HG02970 (cell line): Measurements from ENCODE around the gene TMSB15B.
"Not testable (repeated sequence)": the region's sequence is repeated elsewhere in the genome, so short reads cannot be mapped to it uniquely, and the experiment has no call there.

ENCODE experiments used
- ATAC-seq: cut with Tn5 transposase; IDR thresholded peaks from one replicate; pipeline ENCODE4 v1.9.1; 2021; ENCODE audit warnings: mild to moderate bottlenecking, moderate library complexity, moderate number of reproducible peaks; ENCODE audit not compliant: unreplicated experiment, low FRiP score

Gene TMSB15B

DNA sequence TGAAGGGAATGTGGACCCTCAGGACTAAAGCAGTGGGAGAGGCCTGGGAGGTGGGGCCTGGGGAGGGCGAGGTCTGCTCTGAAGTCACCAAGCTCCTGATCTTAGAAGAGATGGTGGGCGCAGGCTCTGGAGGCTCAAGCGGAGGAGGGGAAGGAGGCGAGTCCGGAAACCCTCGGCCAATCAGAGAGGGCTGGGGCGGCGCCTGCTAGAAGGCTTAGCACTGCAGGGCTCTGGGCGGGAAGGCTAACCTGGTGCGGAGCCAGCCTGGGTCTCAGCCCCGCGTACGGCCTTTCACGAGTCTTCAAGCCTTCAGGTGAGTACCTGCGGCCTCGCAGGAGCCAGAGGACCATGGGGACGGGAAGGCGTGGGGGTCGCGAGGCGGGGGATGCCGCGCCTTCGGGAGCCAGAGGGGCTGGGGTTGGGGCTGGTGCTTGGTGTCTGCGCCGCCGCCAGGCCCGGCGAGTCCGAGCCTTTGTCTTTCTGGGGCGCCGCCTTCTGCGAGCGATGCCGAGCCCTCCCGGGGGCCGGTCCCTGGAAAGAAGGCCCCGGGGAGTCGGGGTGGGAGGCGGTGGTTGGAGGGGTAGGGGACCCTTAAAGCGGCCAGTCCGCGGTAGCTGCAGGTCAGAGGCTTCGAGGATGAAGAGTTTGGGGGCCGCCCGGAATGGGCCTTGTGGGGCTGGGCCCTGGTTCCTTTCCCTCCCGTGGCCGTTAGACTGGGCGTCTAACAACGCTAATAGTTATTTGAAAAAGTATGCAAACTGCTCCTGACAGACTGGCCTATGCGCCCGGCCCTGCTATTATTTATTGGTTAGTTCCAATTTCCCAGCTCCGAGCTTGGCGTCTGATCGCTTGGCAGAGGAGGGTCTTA is at the start of gene TMSB15B:
Gene TMSB15B (plus strand): TSS at position 217 of the 868 bp plus-strand sequence.
- peak; percentile 92 for ATAC-seq

DNA sequence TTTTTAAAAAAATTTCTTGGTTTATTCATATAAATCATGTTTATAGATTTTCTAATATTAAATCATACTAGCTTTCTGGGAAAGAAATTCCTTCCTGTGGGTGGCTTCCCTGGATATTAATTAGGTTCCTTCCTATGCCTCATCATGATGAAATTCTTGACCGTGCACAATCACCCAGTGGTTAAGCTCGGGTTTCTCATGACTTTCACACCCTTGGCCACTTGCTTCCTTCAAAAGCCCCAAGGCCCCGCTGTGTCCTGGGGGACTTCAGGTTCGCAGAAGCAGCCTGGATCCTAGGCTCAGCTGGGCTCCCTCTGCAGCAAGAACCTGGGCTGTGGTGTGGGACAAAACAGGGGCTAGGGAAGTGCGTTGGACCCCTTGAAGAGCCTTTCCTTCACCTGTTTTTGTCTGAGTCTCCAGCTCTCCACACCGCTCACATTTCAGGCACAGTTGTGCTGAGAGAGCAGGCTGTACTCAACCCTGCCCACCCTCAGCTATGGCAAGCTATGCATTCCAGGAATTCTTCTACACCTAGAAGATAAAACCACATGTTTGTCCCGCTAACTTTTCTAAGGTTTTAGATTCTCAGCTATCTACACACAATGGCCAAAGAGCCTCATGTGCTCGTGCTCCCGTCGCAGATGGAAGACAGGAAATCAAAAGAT is 48.9 kb upstream of the TMSB15B start:
- no peak for ATAC-seq

DNA sequence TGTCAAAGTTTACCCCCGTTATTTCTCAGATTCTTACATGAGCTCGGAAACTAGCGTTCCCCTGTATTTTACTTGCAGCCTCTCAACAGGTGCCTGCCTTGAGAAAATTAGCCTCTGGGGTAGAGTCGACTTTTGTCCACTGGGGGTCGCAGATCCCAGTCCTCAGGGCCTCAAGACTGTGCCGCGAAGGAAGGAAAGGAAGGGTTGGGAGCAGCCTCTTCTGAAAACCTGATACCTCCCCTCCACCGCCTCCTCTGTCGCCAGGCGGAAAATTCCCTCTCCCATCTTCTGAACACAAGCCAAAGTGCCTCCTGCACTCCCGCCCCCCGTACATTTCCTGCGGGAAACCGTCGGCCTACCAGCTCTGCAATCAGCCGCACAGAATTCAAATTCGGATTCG is 44.4 kb upstream of the TMSB15B start:
- no peak for ATAC-seq

DNA sequence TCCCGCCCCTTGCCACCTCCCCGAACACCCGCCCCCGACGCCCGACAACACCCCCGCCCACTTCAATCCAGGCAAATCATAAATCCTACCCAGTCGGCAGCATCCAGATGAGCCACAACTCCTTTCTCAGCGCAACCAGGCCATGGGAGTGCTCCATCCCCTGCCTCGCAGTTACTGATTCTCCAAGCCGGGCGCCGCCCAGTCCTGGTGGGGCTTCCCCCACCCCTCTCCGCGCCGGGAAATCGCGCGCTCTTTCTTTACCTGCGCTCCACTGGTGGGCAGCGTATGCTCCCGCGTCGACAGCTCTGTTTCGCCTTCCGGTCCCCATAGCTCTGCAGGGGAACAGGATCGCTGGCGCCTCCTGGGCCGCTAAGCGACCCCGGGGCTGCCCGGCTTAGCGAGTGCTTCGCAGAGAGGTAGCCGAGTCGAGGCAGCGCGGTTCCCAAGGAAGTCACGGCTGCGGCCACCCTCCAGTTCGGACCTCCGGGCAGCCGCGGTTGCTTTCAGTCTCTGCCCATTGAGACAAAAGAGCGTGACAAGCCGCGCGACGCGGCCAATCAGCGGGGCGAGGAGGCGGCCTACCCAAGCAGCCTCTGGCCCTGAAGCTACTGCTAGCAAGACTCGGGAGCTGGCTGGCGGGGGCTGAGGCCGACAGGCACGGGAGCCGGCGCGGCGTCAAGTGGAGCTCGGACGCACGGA is 43.7 kb upstream of the TMSB15B start:
- peak; percentile 60 for ATAC-seq

DNA sequence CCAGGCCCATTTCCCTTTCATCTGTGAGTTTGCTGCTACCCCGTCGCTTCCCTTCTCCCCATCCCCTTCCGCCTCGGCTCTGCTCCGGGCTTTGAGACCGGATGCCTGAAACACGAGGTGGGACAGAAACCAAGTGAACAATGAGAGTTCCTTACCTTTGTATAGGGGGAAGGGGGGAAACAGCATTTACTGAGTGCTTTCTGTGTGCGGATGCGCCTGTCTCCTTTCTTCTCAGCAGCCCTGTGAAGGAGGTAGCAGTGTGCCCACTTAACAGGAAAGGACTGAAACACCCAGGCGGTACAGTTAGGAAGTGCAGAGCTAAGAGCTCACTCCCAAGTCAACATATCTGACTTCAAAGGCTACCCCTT is 43.2 kb upstream of the TMSB15B start:
- ATAC-seq: peak; percentile 29

DNA sequence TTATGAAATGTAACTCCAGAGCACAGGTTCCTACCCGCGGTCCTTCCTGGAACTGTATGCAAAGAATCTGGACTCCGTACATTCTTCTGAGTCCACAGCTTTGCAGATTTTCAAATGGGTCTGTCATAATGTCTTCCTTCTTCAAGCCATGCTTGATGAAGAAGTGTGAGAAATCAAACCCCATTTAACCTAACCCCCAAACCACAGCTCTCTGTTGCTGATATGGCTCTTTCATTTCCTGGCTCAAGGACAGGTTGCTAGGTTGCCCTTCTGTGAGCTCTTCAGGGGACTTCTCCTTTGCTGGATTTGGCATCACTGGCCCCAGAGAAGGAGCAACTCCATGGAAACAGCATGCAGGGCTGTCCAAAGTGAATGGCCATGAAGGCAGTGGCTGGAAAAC is 41.9 kb upstream of the TMSB15B start:
- not testable (repeated sequence) for ATAC-seq

DNA sequence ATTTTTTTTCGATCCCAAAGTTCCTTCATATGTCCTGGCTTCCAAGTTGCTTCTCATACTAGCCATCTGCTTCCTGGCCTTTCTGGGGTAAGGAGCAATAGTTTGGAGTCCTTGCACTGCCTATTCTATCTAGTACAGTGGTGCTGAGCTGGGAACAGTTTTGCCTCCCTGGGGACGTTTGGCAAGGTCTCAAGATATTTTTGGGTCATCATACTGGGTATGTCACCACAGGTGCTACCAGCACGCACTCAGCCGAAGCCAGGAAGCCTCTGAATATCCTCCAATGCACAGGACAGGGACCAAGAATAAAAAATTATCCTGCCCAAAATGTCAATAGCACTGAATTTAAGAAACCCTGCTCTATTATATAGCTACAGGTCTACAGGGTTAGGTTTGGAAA is 35.4 kb upstream of the TMSB15B start:
- no peak for ATAC-seq

DNA sequence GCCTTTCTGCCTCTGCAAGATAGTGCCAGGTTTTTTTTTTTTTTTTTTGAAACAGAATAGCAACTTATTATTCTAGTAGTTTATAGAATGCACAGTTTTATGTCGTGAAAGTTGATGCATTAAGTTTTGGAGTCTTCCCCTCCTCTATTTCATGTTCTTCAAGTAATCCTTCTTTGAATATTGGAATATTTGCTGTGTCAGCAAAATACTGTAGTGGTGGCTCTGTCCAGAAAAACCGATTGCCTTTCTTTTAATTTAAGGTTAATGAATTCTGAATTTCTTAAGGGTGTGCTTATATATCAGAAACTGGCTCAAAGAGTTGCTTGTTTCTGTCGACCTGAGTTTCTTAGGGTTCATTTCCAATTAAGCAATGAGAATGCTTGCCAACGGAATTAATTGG is 34.8 kb upstream of the TMSB15B start:
- ATAC-seq: no peak

DNA sequence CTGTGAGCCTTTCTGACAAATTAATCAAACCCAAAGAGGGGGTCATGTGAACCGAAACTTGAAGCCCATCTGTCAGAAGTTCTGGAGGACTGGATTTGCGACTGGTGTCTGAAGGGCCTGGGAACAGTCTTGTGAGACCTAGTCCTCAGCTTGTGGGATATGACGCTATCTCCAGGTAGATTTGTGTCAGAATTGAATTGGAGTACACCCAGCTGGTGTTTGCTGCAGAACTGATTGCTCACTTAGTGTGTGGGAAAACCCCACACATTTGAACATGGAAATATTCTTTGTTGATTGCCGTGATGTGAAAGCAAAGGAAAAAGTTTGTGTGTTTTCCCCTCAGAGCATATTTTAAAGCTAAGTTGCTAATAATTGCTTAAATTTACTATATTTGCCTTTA is 30.3 kb upstream of the TMSB15B start:
- ATAC-seq: no peak

DNA sequence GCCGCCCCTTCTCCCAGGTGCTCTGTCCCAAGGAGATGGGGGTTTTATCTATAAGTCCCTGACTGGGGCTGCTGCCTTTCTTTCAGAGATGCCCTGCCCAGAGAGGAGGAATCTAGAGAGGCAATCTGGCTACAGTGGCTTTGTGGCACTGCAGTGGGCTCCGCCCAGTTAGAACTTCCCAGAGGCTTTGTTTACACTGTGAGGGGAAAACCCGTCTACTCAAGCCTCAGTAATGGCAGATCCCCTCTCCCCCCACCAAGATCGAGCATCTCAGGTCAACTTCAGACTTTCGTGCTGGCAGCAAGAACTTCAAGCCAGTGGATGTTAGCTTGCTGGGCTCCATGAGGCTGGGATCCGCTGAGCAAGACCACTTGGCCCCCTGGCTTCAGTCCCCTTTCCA is 22.2 kb upstream of the TMSB15B start:
- not testable (repeated sequence) for ATAC-seq

DNA sequence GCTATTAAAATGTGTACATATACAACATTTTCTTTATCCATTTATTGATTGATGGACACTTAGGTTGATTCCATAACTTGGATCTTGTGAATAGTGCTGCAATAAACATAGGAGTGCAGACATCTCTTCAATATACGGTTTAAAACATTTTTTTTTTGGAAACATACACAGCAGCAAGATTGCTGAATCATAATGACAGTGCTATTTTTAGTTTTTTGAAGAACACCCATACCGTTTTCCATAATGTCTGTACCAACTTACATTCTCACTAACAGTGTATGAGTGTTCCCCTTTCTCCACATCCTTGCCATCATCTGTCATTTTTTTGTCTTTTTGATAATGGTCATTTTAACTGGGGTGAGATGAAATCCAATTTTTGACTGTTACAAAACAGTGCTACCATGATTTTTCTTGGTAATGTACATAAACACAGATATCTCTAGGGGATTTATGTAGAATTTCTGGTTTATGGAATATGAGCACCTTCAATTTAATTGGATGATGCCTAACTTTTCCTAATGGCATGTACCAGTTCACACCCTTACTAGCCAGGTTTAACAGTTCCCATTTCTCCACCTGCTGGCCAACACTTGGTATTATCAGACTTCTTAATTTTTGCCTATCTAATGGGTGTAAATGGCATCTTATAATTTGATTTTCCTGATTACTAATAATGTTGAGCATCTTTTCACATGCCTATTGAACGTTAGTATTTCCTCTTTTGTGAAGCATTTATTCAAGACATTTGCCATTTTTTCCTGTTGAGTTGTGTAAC is 21.0 kb upstream of the TMSB15B start:
- ATAC-seq: no peak

DNA sequence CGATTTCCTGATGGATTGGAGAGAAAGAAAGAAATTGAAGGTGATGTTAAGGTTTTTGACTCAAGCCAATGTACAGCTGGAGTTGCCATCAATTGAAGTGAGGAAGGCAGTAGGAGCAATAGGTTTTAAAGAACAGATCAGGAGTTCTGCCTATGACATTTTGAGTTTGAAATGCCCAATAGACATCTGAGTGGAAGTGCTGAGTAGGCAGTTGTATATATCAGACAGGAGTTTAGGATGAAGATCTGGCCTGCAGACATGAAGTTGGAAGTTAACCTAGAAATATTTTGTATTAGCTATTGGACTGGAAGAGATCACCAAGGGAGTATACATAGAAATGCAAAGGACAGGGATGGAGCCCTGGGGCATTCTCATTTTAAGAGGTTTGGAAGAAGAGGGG is 12.9 kb upstream of the TMSB15B start:
- no peak for ATAC-seq

DNA sequence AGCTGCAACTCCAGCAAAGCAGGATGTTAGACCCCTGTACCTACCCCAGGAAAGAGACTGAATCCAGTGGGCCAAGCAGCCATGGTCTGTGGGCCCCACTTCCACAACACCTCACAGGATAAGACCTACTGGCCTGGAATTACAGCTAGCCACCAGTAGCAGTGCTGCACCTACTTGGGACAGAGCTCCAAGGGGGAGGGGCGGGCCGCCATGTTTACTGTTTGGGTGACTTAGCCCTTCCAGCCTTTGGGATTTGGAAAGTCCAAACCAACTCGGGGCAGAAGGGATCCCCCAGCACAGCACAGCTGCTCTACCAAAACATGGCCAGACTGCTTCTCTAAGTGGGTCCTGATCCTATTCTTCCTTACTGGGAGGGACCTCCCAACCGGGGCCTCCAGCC is 9.1 kb upstream of the TMSB15B start:
- ATAC-seq: no peak

DNA sequence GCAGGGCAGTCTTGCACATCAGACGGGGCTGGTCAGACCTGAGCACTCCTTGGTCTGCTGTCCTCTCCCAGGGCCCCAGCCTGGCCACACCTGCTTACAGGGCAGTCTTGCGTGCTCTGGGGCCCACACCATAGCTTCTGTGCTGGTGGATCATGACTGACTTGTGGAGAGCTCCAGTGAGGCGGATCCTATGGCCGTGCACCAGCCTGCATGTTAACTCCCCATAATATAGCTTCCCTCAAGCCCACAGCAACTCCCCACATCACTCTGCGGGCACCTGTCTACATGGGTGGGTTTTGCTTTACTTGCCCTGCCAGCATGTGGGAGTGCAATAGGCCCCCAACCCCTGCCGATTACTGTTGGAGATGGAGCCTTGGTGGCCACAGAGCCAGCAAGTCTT is 8.2 kb upstream of the TMSB15B start:
- no peak for ATAC-seq

DNA sequence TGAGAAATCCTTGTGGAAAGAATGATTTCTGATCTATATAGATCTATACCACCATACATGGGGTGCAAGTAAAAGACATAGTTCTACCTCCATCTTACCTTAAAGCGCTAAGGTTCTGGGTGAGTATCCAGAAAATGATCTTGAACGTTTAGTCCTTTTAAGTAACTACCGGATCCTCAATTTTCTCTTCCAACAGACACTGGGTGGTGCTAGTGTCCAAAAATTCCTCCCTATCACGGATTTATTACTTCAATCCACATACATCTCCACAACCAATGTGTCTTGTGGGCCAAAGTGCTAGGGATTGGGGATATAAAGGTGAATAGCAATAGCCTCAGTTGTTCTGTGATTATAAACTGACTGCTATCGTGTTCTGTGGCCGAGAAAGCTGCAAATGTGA is 1.8 kb upstream of the TMSB15B start:
- ATAC-seq: not testable (repeated sequence)

DNA sequence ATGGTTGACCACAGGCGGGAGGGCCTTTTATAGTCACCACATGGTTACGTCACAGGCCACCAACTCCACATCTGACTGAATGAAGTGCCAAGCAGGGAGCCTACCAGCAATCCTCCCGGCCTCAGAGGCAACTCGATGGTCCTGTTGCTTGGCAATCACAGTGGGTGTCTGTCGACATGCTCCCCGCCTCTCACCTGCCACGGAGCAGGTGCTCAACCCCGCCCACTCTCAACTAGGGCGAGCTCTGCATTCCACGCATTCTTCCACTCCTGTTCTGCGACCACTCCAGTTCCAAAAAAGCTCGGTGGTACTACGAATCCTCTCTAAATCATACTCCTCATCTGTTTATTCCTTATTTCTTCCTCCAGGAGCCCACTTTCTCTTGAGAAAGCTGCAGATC is 21.1 kb downstream of the TMSB15B start:
- not testable (repeated sequence) for ATAC-seq

DNA sequence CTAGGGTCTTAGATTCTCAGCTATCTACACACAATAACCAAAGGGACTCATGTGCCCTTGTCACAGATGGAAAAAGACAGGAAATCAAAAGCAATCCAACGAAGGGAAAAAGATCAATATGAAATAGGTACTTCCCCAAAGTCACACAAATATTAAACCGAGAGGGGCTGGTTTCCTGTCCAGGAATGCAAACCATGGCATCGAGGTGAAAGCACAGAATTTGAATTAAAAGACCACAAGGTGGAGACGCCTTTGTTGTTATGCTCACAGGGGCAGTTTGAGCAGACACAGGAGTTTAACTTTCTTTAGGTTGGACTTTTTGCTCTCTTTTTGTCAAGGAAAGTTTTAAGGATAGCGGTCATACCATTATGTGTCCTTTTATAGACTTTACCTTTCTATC is 36.8 kb downstream of the TMSB15B start:
- ATAC-seq: peak; percentile 55

DNA sequence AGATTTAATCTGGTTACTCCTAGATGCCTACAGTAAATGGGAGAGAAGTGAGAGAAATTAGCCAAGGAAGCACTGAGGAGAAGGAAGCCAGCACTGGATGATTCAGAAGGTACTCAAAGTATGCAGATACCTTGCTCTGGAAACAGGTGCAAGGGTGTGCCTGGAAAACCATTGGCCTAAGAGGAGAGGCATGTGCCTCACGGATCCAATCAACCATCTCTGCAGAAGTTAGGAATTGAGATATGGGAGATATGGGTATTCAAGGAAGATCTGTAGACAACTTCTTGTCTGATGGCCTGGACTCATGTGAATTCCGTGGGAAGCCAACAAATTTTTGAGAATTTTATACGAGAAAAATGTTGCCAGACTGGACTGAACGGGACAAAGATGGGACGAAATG is 46.4 kb downstream of the TMSB15B start:
- no peak for ATAC-seq

DNA sequence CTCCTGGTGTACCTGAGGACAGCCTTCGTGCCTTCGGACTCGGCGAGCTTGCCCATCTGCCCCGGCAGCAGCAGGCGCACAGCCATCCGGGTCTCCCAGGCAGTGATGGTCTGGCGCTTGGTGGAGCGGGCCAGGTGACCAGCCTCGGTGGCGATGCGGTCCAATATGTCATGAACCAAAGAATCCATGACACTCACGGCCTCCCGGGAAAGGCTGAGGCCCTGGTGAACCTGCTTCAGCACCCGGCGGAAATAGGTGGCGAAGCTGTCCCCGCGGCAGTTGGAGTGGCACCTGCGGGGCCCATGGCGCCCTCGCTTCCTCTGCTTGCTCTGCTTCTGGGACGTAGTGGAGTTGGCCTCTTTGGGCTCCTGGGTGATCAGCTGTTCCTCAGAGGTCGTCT is 50.7 kb downstream of the TMSB15B start:
- ATAC-seq: no peak

DNA sequence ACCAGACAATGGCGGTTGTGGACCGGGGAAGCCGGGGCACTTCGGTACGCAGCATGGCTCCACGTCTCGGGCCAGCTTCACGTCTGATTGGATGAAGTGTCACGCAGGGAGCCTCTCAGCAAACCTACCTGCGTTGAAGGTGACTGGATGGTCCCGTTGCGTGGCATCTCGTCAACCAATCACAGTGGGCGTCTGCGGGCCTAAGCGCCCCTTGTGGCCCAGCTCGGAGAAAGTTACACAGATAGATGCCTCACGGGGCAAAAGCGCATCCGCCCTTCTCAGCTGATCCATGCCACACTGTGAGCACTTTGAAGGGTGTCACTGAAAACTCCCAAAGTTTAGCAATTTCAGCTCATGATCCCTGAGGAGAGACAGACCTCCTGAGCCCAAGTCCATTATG is 51.2 kb downstream of the TMSB15B start, which contains the start of gene H2BW1:
Gene H2BW1 (minus strand): TSS at position 103 of the 400 bp plus-strand sequence. CDS start 132 bp downstream, outside the sequence.
- ATAC-seq: no peak
